Mesenchymal stem cell (in vitro differentiated cells and primary cell): ENCODE data around the gene CLSTN3.

ENCODE experiments used
- DNase-seq: peaks from one replicate; pipeline ENCODE4 v3.0.0-alpha.2; 2013
- H2AFZ ChIP-seq: one replicate; pipeline ENCODE4 v1.6.1; 2013; ENCODE audit warnings: low read depth, mild to moderate bottlenecking, control low read depth, inconsistent platforms, low read length, moderate library complexity
- H2AK5ac ChIP-seq: 2 replicates; pipeline ENCODE4 v1.6.1; 2013; ENCODE audit warnings: low read length, moderate library complexity, mild to moderate bottlenecking, inconsistent platforms; ENCODE audit not compliant: severe bottlenecking
- H2BK120ac ChIP-seq: one replicate; pipeline ENCODE4 v1.6.1; 2013; ENCODE audit warnings: low read depth, mild to moderate bottlenecking, inconsistent platforms, low read length, moderate library complexity
- H2BK12ac ChIP-seq, 2 experiments: one replicate each; pipeline ENCODE4 v1.6.1; 2013; ENCODE audit warnings: inconsistent platforms in 2 of 2, low read length in 2 of 2, mild to moderate bottlenecking in 2 of 2, moderate library complexity in 2 of 2, control low read depth in 1 of 2
- H2BK15ac ChIP-seq: one replicate; pipeline ENCODE4 v1.6.1; 2013; ENCODE audit warnings: mild to moderate bottlenecking, low read depth, inconsistent platforms; ENCODE audit not compliant: poor library complexity, severe bottlenecking
- H2BK5ac ChIP-seq: 2 replicates; pipeline ENCODE4 v1.6.1; 2013; ENCODE audit warnings: low read depth, mild to moderate bottlenecking, low read length, control low read depth, inconsistent platforms; ENCODE audit not compliant: poor library complexity, severe bottlenecking
- H3K14ac ChIP-seq, 2 experiments: one replicate each; pipeline ENCODE4 v1.6.1; 2013; ENCODE audit warnings: inconsistent platforms in 2 of 2, low read length in 2 of 2, control low read depth in 1 of 2, mild to moderate bottlenecking in 1 of 2, moderate library complexity in 1 of 2
- H3K18ac ChIP-seq, 2 experiments: one replicate each; pipeline ENCODE4 v1.6.1; 2013; ENCODE audit warnings: inconsistent platforms in 2 of 2, low read length in 2 of 2, control low read depth in 1 of 2, low read depth in 1 of 2, mild to moderate bottlenecking in 1 of 2
- H3K23ac ChIP-seq, 2 experiments: one replicate each; pipeline ENCODE4 v1.6.1; 2013; ENCODE audit warnings: inconsistent platforms in 2 of 2, low read length in 2 of 2, mild to moderate bottlenecking in 2 of 2, moderate library complexity in 2 of 2, control low read depth in 1 of 2
- H3K27ac ChIP-seq: 2 replicates; pipeline ENCODE4 v1.5.1; 2013; ENCODE audit warnings: mild to moderate bottlenecking, moderate library complexity, low read length, control low read depth, inconsistent platforms; ENCODE audit not compliant: poor library complexity, severe bottlenecking
- H3K27me3 ChIP-seq, 2 experiments: 2 replicates each; pipeline versions ENCODE4 v1.6.1 to v1.7.0; 2013; ENCODE audit warnings: low read length in 2 of 2, mild to moderate bottlenecking in 2 of 2, moderate library complexity in 2 of 2, control low read depth in 1 of 2, inconsistent platforms in 1 of 2; ENCODE audit not compliant: control insufficient read depth in 1 of 2, insufficient read depth in 1 of 2
- H3K36me3 ChIP-seq, 2 experiments: 2 replicates each; pipeline versions ENCODE4 v1.6.1 to v1.7.0; 2013; ENCODE audit warnings: low read length in 2 of 2, control low read depth in 1 of 2, inconsistent platforms in 1 of 2, low read depth in 1 of 2, mild to moderate bottlenecking in 1 of 2; ENCODE audit not compliant: insufficient read depth in 2 of 2, control insufficient read depth in 1 of 2
- H3K4ac ChIP-seq, 2 experiments: one replicate each; pipeline ENCODE4 v1.6.1; 2013; ENCODE audit warnings: inconsistent platforms in 2 of 2, low read length in 2 of 2, mild to moderate bottlenecking in 2 of 2, moderate library complexity in 2 of 2, control low read depth in 1 of 2, low read depth in 1 of 2
- H3K4me1 ChIP-seq: 2 replicates; pipeline ENCODE4 v1.6.1; 2013; ENCODE audit warnings: low read depth, low read length, control low read depth; ENCODE audit not compliant: control insufficient read depth, insufficient read depth
- H3K4me2 ChIP-seq: 2 replicates; pipeline ENCODE4 v1.6.1; 2013; ENCODE audit warnings: low read length, mild to moderate bottlenecking, inconsistent platforms; ENCODE audit not compliant: poor library complexity, severe bottlenecking
- H3K4me3 ChIP-seq, 2 experiments: 2 replicates each; pipeline versions ENCODE4 v1.5.1 to v1.7.0; 2013; ENCODE audit warnings: low read length in 2 of 2, mild to moderate bottlenecking in 2 of 2, control low read depth in 1 of 2, low read depth in 1 of 2; ENCODE audit not compliant: insufficient read depth in 1 of 2
- H3K79me1 ChIP-seq: replicated peaks from 2 replicates; pipeline ENCODE4 v1.6.1; 2013; ENCODE audit warnings: mild to moderate bottlenecking, control low read depth, low read length, inconsistent platforms; ENCODE audit not compliant: poor library complexity, severe bottlenecking
- H3K9ac ChIP-seq: 2 replicates; pipeline ENCODE4 v1.7.0; 2013; ENCODE audit warnings: mild to moderate bottlenecking, low read length, moderate library complexity
- H3K9me3 ChIP-seq: 2 replicates; pipeline ENCODE4 v1.7.0; 2013; ENCODE audit warnings: mild to moderate bottlenecking, low read length; ENCODE audit not compliant: control insufficient read depth
- H4K8ac ChIP-seq: one replicate; pipeline ENCODE4 v1.6.1; 2013; ENCODE audit warnings: inconsistent platforms, mild to moderate bottlenecking, low read length, moderate library complexity
- H4K91ac ChIP-seq: one replicate; pipeline ENCODE4 v1.6.1; 2013; ENCODE audit warnings: mild to moderate bottlenecking, low read length, inconsistent platforms
- WGBS: methylation state at CpG from one replicate; pipeline ENCODE4 v1.1.7; 2013; ENCODE audit warnings: mixed read lengths; 5-methylcytosine and 5-hydroxymethylcytosine counted together

The CLSTN3 gene

DNA sequence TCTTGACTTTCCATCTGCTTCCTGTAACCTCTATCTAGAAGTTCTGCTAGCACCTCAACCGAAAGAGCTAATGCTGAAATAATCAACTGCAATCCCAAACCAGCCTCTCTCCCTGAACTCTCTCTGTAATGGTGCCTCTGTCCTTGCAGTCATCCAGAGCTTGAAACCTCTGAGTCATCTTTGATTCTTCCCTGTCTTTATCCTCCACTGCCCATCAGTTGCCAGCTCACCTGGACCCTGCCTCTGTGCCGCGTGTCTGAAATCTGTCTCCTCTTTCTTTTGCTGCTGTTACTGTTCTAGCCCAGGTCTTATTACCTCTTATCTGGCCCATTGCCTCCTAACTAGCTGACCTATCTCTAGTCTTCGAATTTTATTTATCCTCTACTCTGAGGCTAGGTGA, 15.5 kb downstream of the CLSTN3 start:
- Histone ChIP-seq H3K9ac (no peak overlapping the region), H2BK15ac (no peak overlapping the region), H2BK5ac (no peak overlapping the region), H4K91ac (no peak overlapping the region), H3K9me3 (no peaks in the 10 kb centered on the region), H4K8ac (no peak overlapping the region), H3K23ac (no peak overlapping the region), H3K4me3 (no peak overlapping the region), H3K79me1 (no peaks in the 10 kb centered on the region), H3K4me2 (no peak overlapping the region), H2BK12ac (no peak overlapping the region), H2BK120ac (no peak overlapping the region), H3K4me1 (peaks cover 3% of the 10 kb centered on the region), H3K27ac (no peak overlapping the region), H3K36me3 (peaks cover 54 to 60% of the 10 kb centered on the region in 2 experiments), H3K4ac (no peak overlapping the region), H3K27me3 (no peaks in the 10 kb centered on the region), H2AFZ (no peak overlapping the region), H3K18ac (no peak overlapping the region), H3K14ac (no peak overlapping the region), H2AK5ac (no peak overlapping the region)
- 72% methylated on average over 4 of the region's 4 CpGs for WGBS
- no peak for DNase-seq

DNA sequence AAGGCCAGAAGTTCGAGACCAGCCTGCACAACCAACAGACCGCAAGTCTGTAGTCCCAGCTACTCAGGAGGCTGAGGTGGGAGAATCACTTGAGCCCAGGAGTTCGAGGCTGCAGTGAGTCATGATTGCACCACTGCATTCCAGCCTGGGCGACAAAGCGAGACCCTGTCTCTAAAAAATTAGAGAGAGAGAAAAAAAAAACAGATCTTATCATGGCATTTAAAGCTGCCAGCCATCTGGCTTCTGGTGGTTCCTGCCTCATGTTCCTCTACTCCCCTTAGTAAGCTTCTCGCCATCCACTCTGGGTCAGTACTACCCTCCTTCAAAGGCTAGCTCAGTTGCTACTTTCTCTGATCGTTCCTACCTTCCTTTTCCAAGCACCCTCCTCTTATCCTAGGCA, 16.1 kb downstream of the CLSTN3 start:
- Histone ChIP-seq H3K4me1 (peaks cover 3% of the 10 kb centered on the region), H3K27ac (no peak overlapping the region), H4K8ac (no peak overlapping the region), H2AK5ac (no peak overlapping the region), H3K4me2 (no peak overlapping the region), H2BK15ac (no peak overlapping the region), H2AFZ (no peak overlapping the region), H3K4me3 (no peak overlapping the region), H2BK120ac (no peak overlapping the region), H3K36me3 (peaks cover 56 to 62% of the 10 kb centered on the region in 2 experiments), H3K27me3 (no peaks in the 10 kb centered on the region), H3K23ac (no peak overlapping the region), H3K9me3 (no peaks in the 10 kb centered on the region), H2BK5ac (no peak overlapping the region), H2BK12ac (no peak overlapping the region), H3K79me1 (no peaks in the 10 kb centered on the region), H3K9ac (no peak overlapping the region), H4K91ac (no peak overlapping the region), H3K4ac (no peak overlapping the region), H3K14ac (no peak overlapping the region), H3K18ac (no peak overlapping the region)
- 71% methylated on average over 7 of the region's 7 CpGs for WGBS
- DNase-seq = no peak

DNA sequence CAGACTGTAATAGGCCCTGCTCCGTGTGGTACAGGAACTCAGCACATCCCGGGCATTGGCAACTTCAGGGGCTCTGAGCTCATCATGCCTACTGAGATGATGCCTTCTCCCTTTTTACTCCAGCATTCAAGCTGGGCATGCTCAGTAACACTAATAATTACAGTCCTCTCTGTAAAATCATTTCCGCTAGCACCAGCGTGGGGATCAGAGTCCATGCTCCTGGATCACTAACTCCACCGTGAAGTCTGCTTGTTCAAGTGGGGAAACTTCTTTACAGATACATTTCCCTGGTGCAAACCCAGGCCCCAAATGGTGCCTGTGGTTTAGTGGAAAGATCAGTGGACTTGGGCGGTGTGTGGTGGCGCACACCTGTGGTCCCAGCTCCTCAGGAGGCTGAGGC, 16.7 kb downstream of the CLSTN3 start:
- Histone ChIP-seq H3K4me2 (no peak overlapping the region), H3K18ac (no peak overlapping the region), H3K36me3 (peaks cover 53 to 61% of the 10 kb centered on the region in 2 experiments), H2BK120ac (no peak overlapping the region), H3K27me3 (no peaks in the 10 kb centered on the region), H3K9me3 (no peaks in the 10 kb centered on the region), H2AK5ac (no peak overlapping the region), H3K27ac (no peak overlapping the region), H3K79me1 (no peaks in the 10 kb centered on the region), H3K23ac (no peak overlapping the region), H3K4me3 (no peak overlapping the region), H4K91ac (no peak overlapping the region), H3K14ac (no peak overlapping the region), H2AFZ (no peak overlapping the region), H2BK12ac (no peak overlapping the region), H2BK5ac (no peak overlapping the region), H3K4me1 (peaks cover 3% of the 10 kb centered on the region), H3K9ac (no peak overlapping the region), H4K8ac (no peak overlapping the region), H3K4ac (no peak overlapping the region), H2BK15ac (no peak overlapping the region)
- no peak for DNase-seq
- whole genome bisulfite sequencing = 97% methylated on average over 7 of the region's 7 CpGs

DNA sequence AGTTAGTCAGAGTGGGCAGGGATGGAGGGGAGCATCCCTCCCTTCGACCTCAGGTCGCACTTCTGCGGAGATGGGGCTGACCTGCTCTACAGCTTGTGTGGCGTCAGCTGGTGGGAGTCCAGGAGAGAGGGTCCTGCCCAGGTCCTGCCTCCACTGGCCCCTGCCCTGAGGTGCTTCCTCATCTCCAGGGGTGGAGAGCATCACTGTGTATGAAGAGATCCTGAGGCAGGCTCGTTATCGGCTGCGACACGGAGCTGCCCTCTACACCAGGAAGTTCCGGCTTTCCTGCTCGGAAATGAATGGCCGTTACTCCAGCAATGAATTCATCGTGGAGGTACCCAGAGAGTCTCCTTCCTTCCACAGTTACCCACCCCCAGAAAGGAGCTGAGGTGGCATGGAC, 20.2 kb downstream of the CLSTN3 start:
- no peak overlapping the region for H4K8ac ChIP-seq
- no peak overlapping the region for H3K27ac ChIP-seq
- H3K4ac ChIP-seq = no peak overlapping the region
- no peak overlapping the region for H3K9ac ChIP-seq
- H2AFZ ChIP-seq = no peak overlapping the region
- H3K4me3 ChIP-seq = no peak overlapping the region
- no peaks in the 10 kb centered on the region for H3K27me3 ChIP-seq
- no peak overlapping the region for H4K91ac ChIP-seq
- no peak overlapping the region for H2BK120ac ChIP-seq
- H2AK5ac ChIP-seq = no peak overlapping the region
- H3K36me3 ChIP-seq = peaks cover 44 to 67% of the 10 kb centered on the region in 2 experiments
- no peaks in the 10 kb centered on the region for H3K79me1 ChIP-seq
- H2BK12ac ChIP-seq = no peak overlapping the region
- no peak overlapping the region for H2BK15ac ChIP-seq
- no peak overlapping the region for H2BK5ac ChIP-seq
- 92% methylated on average over 10 of the region's 12 CpGs for WGBS
- H3K23ac ChIP-seq = no peak overlapping the region
- no peaks in the 10 kb centered on the region for H3K9me3 ChIP-seq
- H3K4me2 ChIP-seq = no peak overlapping the region
- H3K4me1 ChIP-seq = peaks cover 2% of the 10 kb centered on the region
- no peak overlapping the region for H3K18ac ChIP-seq
- H3K14ac ChIP-seq = no peak overlapping the region
- no peak for DNase-seq
